Measurements from ENCODE around the gene TLK2. TPM values are rescaled to one million over a fixed set of nuclear protein-coding genes. Genes with fewer than 3 reads are reported as not detected.

The TLK2 gene
- total RNA-seq, 2 experiments from 2014 or later, result 36.6 to 58.9 TPM

- H3K36me3 ChIP-seq (ENCODE audit: insufficient read depth, low read length), result peaks cover 96% of the 10 kb centered on the region
Measured at GRCh38 chr17:62597920-62598319, 119.3 kb downstream of the TLK2 start.

GRCh38 chr17:62599964-62600657 lies 121.5 kb downstream of the TLK2 start:
- Histone ChIP-seq H3K9me3 (ENCODE audit: low read length) (no peaks in the 10 kb centered on the region), H3K36me3 (ENCODE audit: insufficient read depth, low read length) (peaks cover 95% of the 10 kb centered on the region), H3K4me1 (ENCODE audit: insufficient read depth, low read length, poor library complexity, severe bottlenecking) (no peaks in the 10 kb centered on the region), H3K4me3 (ENCODE audit: low read depth, low read length, poor library complexity, severe bottlenecking) (no peak overlapping the region), H4K20me1 (ENCODE audit: insufficient read depth, low read length) (no peaks in the 10 kb centered on the region), H2AFZ (ENCODE audit: low read length) (no peak overlapping the region), H3K27ac (ENCODE audit: low read depth, low read length, poor library complexity, severe bottlenecking) (no peak overlapping the region), H3K4me2 (ENCODE audit: low read length) (no peak overlapping the region), H3K9me2 (ENCODE audit: insufficient read depth, low read length) (no peaks in the 10 kb centered on the region), H3K79me2 (ENCODE audit: insufficient read depth, low read depth, low read length) (no peaks in the 10 kb centered on the region)
- TF ChIP-seq CTCF (conservative IDR thresholded peaks at IDR 0.05; ENCODE audit: low read length) (no peak), EZH2phosphoT487 (IDR thresholded peaks at IDR 0.05; ENCODE audit: borderline replicate concordance, low read depth, low read length) (no peak)
- POLR2A ChIA-PET, result no interaction called here
- no peak for DNase-seq (ENCODE audit: low spot score)
- intact Hi-C loops (cut with micrococcal nuclease; ENCODE audit: unreplicated experiment), result no loop called here
- CTCF ChIA-PET (ENCODE audit: unreplicated experiment), result no interaction called here
- TSS peak; percentile 6 for BruUV-seq (replicated peaks)

More at GRCh38 chr17:62597920-62598319, 119.3 kb downstream of the TLK2 start:
- Histone ChIP-seq H3K9me2 (ENCODE audit: insufficient read depth, low read length) (no peaks in the 10 kb centered on the region), H4K20me1 (ENCODE audit: insufficient read depth, low read length) (no peaks in the 10 kb centered on the region), H3K27ac (ENCODE audit: low read depth, low read length, poor library complexity, severe bottlenecking) (no peak overlapping the region), H3K9me3 (ENCODE audit: low read length) (no peaks in the 10 kb centered on the region), H2AFZ (ENCODE audit: low read length) (no peak overlapping the region), H3K4me1 (ENCODE audit: insufficient read depth, low read length, poor library complexity, severe bottlenecking) (no peaks in the 10 kb centered on the region), H3K4me2 (ENCODE audit: low read length) (no peak overlapping the region), H3K4me3 (ENCODE audit: low read depth, low read length, poor library complexity, severe bottlenecking) (no peak overlapping the region), H3K79me2 (ENCODE audit: insufficient read depth, low read depth, low read length) (no peaks in the 10 kb centered on the region)
- ChIA-PET CTCF (ENCODE audit: unreplicated experiment) (no interaction called here), POLR2A (no interaction called here)
- intact Hi-C loops (cut with micrococcal nuclease; ENCODE audit: unreplicated experiment), result no loop called here
- no TSS peak for BruUV-seq (replicated peaks)
- DNase-seq (ENCODE audit: low spot score), result no peak
- TF ChIP-seq EZH2phosphoT487 (IDR thresholded peaks at IDR 0.05; ENCODE audit: borderline replicate concordance, low read depth, low read length) (no peak), CTCF (conservative IDR thresholded peaks at IDR 0.05; ENCODE audit: low read length) (no peak)

GRCh38 chr17:62600805-62601204 lies 122.2 kb downstream of the TLK2 start:
- H3K79me2 ChIP-seq (ENCODE audit: insufficient read depth, low read depth, low read length), result no peaks in the 10 kb centered on the region
- H2AFZ ChIP-seq (ENCODE audit: low read length), result no peak overlapping the region
- no peak overlapping the region for H3K4me3 ChIP-seq (ENCODE audit: low read depth, low read length, poor library complexity, severe bottlenecking)
- POLR2A ChIA-PET, result no interaction called here
- no peak overlapping the region for H3K27ac ChIP-seq (ENCODE audit: low read depth, low read length, poor library complexity, severe bottlenecking)
- no peak for DNase-seq (ENCODE audit: low spot score)
- intact Hi-C loops (cut with micrococcal nuclease; ENCODE audit: unreplicated experiment), result no loop called here
- TF ChIP-seq CTCF (conservative IDR thresholded peaks at IDR 0.05; ENCODE audit: low read length) (no peak), EZH2phosphoT487 (IDR thresholded peaks at IDR 0.05; ENCODE audit: borderline replicate concordance, low read depth, low read length) (no peak)
- H3K4me1 ChIP-seq (ENCODE audit: insufficient read depth, low read length, poor library complexity, severe bottlenecking), result no peaks in the 10 kb centered on the region
- CTCF ChIA-PET (ENCODE audit: unreplicated experiment), result no interaction called here
- H3K4me2 ChIP-seq (ENCODE audit: low read length), result no peak overlapping the region
- BruUV-seq (replicated peaks), result no TSS peak
- H3K9me2 ChIP-seq (ENCODE audit: insufficient read depth, low read length), result no peaks in the 10 kb centered on the region
- peaks cover 95% of the 10 kb centered on the region for H3K36me3 ChIP-seq (ENCODE audit: insufficient read depth, low read length)
- no peaks in the 10 kb centered on the region for H3K9me3 ChIP-seq (ENCODE audit: low read length)
- H4K20me1 ChIP-seq (ENCODE audit: insufficient read depth, low read length), result no peaks in the 10 kb centered on the region

All from OCI-LY7 (cell line).